RKO (cell line): ENCODE data around the gene PID1.

Experiments used
- DNase-seq: peaks from one replicate; pipeline ENCODE4 v3.0.0-alpha.2; 2016; ENCODE audit warnings: low spot score

The PID1 gene

GRCh38 chr2:229164545-229165249 lies 106.4 kb downstream of the PID1 start:
- DNase-seq, result peak; percentile 38

GRCh38 chr2:229163893-229164292 lies 107.2 kb downstream of the PID1 start:
- DNase-seq, result no peak

GRCh38 chr2:229162015-229162414 lies 109.1 kb downstream of the PID1 start:
- DNase-seq, result no peak

- DNase-seq, result no peak
Observed at GRCh38 chr2:229160984-229161383, 110.1 kb downstream of the PID1 start.

GRCh38 chr2:229160180-229160579 lies 110.9 kb downstream of the PID1 start:
- DNase-seq, result no peak

- DNase-seq, result no peak
Observed at GRCh38 chr2:229159405-229159804, 111.7 kb downstream of the PID1 start.

GRCh38 chr2:229154381-229154780 lies 116.7 kb downstream of the PID1 start:
- no peak for DNase-seq

- DNase-seq, result no peak
Observed at GRCh38 chr2:229153951-229154350, 117.1 kb downstream of the PID1 start.

GRCh38 chr2:229153267-229153666 lies 117.8 kb downstream of the PID1 start:
- DNase-seq, result no peak

- no peak for DNase-seq
Observed at GRCh38 chr2:229152674-229153073, 118.4 kb downstream of the PID1 start.

GRCh38 chr2:229150317-229150716 lies 120.8 kb downstream of the PID1 start:
- DNase-seq, result no peak

- DNase-seq, result peak; percentile 36
Observed at GRCh38 chr2:229141424-229142025, 129.6 kb downstream of the PID1 start.

- no peak for DNase-seq
Observed at GRCh38 chr2:229137639-229138038, 133.4 kb downstream of the PID1 start.

- no peak for DNase-seq
Observed at GRCh38 chr2:229137066-229137465, 134.0 kb downstream of the PID1 start.

- peak; percentile 50 for DNase-seq
Observed at GRCh38 chr2:229133155-229133772, 137.8 kb downstream of the PID1 start.

- no peak for DNase-seq
Observed at GRCh38 chr2:229132236-229132635, 138.9 kb downstream of the PID1 start.

- DNase-seq, result no peak
Observed at GRCh38 chr2:229130522-229130921, 140.6 kb downstream of the PID1 start.

GRCh38 chr2:229129738-229130371 lies 141.2 kb downstream of the PID1 start:
- no peak for DNase-seq

- no peak for DNase-seq
Observed at GRCh38 chr2:229127471-229127870, 143.6 kb downstream of the PID1 start.

- no peak for DNase-seq
Observed at GRCh38 chr2:229126066-229126465, 145.0 kb downstream of the PID1 start.

- DNase-seq, result no peak
Observed at GRCh38 chr2:229124136-229124535, 147.0 kb downstream of the PID1 start.

GRCh38 chr2:229118927-229119326 lies 152.2 kb downstream of the PID1 start:
- DNase-seq, result no peak

GRCh38 chr2:229118336-229118735 lies 152.8 kb downstream of the PID1 start:
- no peak for DNase-seq
